GM19468 (cell line): ENCODE measurements around the gene C6orf15.
A peak's percentile ranks its signal among the peaks of the same experiment; 100 is the strongest.

ENCODE experiments used
- ATAC-seq: cut with Tn5 transposase; IDR thresholded peaks from one replicate; pipeline ENCODE4 v1.9.1; 2021; ENCODE audit warnings: mild to moderate bottlenecking, moderate library complexity, moderate number of reproducible peaks; ENCODE audit not compliant: unreplicated experiment; ENCODE audit errors: extremely low read depth

C6orf15 gene

DNA sequence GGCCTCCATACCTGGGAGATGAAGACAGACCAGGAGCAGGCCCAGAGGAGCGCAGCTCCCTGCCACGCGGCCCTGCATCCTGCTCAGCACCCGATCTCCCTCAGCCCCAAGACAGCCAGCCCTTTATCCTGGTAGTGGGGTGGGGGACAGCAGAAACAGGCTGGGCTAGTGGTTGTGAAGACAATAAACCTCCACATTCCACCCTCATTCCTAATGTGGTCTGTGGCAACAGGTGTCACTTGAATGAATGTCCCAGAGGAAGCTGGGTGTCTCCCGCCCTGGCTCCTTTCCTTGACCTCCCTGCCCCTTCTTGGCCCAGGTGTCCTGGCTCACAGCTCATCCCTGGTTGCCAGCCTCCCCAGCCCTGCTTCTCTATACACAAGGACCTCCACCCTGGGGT, at the start of gene C6orf15:
C6orf15 (minus strand) TSS at position 98 of the 400 bp plus-strand sequence; CDS start at position 78, 20 bp downstream.
- no peak for ATAC-seq

DNA sequence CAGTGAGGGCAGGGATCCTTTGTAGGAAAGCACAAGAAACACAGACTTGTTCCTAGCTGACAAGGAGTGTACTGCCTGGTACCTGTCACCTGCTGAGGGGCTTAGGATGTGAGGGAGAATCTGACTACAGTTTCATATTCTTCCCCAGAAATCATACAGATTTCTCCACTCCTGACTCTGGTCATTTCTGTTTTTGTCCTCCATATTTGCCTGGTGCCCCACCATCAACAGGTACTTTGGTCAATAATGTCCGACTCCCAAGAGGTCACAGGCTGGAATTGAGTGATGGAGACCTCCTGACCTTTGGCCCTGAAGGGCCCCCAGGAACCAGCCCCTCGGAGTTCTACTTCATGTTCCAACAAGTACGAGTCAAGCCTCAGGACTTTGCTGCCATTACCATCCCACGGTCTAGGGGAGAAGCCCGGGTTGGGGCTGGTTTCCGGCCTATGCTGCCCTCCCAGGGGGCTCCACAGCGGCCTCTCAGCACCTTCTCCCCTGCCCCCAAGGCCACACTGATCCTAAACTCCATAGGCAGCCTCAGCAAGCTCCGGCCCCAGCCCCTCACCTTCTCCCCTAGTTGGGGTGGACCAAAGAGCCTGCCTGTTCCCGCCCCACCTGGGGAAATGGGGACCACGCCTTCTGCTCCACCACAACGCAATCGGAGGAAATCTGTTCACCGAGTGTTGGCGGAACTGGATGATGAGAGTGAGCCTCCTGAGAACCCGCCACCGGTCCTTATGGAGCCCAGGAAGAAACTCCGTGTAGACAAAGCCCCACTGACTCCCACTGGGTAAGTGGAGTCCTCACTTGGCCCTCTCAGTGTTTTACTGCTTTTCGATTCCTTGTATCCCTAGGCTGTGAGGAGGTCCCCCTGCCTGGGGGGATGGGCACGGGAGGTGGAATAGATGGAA, 49.1 kb upstream of the C6orf15 start:
- ATAC-seq = no peak

DNA sequence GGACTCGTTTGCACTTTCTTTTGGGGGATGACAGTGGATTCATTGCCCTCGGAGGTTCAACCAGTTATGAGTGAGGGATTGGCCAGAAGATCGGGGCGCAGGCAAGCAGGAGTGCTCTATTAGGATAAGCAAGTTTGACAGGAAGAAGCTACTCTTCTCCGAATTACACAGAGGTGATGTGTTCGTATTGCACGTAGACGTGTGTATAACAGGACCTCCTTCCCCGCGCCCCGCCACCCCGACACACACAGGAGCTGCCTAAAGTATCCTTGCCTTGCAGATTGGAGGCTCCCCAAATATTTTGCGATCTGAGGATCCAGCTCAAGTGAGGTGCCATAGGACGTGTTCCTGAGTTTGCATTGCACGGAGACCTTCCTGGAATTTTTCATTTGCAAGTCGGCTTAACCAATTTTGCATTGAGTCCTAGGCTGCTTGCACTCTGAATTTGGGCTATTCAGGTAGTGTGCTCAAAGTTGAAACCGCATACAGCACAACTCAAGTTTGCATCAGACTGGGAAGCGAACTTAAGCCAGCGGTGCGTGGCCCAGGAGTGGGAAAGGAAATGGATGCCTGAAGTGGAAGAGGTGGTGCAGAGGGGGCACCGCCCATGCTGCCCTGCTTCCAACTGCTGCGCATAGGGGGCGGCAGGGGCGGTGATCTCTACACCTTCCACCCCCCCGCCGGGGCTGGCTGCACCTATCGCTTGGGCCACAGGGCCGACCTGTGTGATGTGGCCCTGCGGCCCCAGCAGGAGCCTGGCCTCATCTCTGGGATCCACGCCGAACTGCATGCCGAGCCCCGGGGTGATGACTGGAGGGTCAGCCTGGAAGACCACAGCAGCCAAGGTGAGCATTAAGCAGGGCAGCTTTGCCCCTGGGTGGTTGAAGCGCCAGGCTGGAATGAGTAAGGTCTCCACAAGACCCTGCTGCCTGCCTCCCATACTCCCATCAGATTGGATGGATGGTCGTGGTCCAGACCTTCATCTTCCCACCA, 46.8 kb upstream of the C6orf15 start:
- ATAC-seq = no peak

DNA sequence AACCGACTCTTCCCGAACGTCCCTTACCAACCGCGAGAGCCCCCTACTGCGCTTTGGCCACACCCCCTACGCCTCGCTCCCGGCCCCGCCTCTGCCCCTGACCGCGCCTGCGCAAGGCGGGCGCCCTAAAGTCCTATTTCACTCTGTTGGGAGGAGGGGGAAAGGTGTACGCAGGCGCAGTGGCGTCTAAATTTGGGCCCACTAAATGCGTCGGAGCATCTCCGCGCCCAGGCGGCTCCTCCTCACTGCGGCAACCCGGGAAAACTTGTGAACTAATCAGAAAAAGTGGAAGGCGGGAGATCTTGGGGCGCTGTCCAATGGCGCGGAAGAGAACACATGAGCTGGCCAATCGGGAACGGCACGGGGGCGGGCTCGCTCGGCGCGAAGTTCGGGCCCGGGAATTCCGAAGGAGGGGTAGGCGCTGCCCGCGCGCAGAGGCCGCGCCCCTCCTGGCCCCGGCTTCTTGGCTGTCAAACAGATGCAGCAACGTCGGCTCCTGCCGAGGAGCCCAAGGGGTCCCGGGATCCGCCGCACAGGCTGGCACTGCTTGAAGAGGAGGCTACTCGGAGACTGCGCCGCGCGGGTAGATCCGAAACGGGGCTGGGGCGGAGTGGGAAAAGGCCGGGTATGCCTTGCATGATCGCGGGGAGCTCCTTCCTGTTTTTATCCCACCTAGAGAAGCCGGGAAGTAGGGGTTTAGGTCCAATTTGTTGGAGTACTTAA, 45.9 kb upstream of the C6orf15 start, which contains the start of gene TCF19:
TCF19 (plus strand) TSS at position 450 of the 723 bp plus-strand sequence. CDS start 881 bp downstream, outside the sequence.
- ATAC-seq = peak; percentile 89

DNA sequence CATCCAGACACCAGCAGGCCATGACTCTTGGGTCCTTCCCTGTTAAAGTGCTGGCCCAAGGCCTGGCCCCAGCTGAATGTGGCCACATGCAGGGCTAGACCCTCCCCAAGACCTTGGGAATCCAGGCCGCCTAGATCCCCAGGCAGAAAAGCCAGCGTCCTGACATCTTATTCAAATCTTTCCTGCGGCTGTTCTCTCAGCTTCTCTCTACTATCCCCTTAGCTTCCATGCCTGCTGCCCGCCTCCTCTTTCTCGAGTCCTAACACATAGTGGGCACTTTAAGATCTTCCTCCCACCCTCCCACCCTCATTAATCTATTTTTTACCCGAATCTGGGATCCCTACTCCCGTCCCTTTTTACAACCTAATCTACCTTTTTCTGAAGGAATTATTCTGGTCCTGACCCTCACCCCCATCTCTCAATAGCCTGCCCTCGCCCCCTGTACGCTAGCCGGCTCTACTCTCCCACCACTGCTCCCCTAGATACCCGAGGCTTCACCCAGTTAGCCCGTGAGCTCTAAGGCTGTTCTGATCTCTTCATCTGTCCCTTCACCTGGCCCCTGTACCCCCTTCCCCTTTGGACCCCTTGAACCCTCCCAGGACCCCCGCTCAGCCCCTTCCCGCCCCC, 45.3 kb upstream of the C6orf15 start, which contains the start of gene CCHCR1:
CCHCR1 (minus strand) TSS at position 290 of the 627 bp plus-strand sequence; CDS start at position 88, 202 bp downstream.
- no peak for ATAC-seq

DNA sequence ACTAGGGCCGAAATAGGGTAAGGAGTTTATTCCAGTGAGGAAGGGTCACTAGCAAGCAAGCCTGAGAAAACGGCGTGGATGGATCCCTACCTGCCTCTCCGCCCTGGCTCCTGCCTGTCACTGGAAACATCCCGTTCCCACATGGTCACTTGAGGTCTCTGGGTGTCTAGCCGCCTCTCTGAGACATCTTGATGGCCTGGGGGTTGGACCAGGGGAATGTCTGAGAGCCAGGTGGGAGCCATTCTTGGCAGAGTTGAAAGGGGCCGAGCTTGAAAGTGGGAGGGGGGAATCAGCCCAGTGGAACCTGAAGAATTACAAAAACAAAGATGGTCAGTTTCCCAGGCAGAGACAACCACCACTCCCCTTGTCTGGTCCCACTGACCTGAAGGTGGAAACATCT, 44.3 kb upstream of the C6orf15 start:
- ATAC-seq = no peak

DNA sequence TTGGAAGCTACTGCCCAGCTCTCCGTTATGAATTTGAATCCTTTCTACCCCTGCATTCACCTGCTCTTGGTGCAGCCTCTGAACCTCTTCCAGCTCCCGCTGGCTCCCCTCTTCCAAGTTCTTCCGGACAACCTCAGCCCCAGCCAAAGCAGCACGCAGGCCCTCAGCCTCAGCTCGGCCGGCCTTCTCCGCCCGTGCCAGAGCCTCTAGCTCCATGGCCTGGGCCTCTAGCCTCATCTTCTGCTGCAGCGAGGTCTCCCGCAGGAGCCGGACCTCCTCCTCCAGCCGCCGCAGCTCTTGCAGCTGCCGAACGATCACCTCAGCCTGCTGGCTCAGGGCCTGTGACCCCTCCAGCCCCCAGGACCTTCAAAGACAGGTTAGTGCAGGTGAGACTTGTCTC, 42.1 kb upstream of the C6orf15 start:
- no peak for ATAC-seq

DNA sequence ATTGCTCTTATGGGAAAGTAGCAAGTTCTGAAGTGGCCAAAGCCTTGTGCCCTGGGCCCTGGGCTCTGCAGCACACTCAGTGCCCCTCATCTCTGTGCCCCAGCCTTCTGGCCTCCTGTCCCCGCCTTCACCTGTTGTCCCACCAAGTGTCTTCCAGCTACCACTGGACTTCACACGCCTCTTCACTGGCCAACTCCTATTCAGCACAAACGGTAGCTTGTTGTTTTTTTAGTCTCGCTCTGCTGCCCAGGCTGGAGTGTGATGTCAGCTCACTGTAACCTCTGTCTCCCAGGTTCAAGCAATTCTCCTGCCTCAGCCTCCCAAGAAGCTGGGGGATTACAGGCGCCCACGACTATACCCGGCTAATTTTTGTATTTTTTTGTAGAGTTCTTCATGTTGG, 40.4 kb upstream of the C6orf15 start:
- no peak for ATAC-seq

DNA sequence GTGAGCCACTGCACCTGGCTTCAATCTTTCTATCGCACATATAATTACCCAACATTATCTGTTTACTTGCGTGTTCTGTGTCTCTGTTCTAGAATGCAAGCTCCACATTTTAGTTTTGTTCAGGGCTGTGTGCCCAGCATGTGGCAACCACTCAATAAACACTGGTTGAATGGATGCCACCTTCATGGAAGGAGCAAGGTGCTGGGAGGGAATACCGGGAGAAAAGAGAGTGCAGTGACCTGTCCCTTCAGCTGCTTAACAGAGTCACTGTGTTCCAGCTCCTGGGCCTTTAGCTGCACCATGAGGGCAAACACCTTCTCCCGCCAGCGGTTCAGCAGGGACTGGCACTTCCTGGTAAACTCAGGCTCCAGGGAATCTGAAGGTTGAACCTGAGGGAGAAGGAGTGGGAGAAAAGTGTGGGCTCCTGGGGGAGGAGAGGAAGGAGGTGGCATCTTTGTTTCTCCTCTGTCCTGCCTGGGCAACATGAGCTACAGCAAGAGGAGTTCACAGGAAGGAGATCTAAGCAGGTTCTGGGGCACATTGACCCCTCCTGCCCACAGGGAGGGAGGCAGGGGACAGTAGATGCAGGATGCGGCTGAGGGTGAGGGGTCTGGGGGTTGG, 37.6 kb upstream of the C6orf15 start:
- ATAC-seq = no peak

DNA sequence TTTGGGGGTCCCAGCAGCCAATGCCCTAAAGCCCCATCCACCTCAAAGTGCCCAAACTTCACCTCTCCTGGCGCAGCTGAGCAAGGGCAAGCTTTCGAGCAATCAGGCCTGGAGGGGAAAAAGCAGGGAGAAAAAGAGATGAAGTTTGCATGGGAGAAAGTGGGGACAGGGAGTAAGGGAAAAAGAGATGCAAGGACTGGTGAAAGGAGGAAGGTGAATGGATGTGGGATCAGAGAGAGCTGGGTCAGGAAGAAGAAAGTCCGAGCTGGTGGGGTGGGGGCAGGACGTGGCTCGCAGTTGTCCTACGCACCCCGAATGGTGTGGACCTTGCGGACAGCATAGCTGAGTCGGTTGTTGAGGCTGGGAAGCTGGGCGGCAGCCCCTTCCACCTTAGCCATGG, 33.0 kb upstream of the C6orf15 start:
- no peak for ATAC-seq

DNA sequence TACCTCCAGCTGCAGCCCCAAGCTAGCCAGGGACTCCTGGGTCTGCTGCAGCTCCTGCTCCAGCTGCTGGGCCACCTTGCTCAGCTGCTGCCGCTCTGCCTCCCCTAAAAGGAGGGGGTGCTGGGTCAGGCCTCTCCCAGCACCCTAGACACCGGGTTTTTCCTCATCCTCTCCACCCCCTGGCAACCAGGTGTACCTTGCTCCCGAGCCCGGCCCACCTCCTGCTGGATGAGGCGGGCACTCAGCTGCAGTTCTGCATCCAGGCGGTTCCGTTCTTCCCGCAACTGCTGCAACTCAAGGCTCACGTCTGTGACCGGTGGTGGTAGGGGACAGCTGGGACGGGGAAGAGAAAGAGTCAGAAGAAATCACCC, 32.6 kb upstream of the C6orf15 start:
- no peak for ATAC-seq

DNA sequence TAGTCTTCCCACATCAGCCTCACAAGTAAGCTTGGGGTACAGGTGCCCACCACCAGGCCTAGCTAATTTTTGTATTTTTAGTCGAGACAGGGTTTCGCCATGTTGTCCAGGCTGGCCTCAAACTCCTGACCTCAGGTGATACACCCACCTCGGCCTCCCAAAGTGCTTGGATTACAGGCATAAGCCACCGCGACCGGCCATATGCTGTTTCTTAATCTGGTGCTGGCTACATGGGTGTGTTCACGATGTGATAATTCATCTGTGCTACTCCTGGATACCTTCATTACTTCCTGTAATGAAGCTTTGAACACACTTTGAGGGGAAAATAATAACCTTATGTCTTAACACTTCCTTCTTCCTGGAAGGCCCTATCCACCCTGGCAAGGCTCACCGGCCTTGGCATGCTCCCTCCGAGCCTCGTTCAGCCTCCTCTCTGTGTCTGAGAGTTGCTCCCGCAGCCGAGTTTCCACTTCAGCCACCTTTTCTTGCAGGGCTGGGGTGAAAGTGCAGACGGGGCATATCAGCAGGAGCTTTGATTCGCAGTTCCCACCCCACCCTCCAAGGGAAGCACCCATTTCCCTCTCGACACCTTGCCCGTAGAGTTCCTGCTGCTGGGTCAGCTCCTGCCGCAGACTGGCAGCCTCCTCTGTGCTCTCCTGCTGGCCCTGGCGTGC, 32.1 kb upstream of the C6orf15 start:
- no peak for ATAC-seq

DNA sequence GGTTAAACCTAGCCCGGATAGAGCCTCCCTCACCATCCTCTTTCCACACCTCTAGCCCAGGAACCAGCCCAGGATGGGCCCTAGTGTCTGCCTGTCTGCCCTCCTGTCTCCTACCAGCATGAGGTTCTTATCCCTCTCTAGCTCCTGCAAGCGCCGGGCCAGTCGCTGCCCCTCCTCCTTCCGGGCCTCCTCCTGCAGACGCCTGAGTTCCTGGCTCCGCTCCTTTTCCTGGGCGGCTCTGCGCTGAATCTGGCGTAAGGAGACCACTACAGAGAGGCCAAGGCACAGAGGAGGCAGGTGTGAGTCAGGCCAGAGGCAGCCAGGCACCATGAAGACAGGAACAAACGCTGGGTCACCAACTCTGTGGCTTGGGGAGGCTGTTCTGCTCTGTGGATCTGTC, 30.8 kb upstream of the C6orf15 start:
- no peak for ATAC-seq

DNA sequence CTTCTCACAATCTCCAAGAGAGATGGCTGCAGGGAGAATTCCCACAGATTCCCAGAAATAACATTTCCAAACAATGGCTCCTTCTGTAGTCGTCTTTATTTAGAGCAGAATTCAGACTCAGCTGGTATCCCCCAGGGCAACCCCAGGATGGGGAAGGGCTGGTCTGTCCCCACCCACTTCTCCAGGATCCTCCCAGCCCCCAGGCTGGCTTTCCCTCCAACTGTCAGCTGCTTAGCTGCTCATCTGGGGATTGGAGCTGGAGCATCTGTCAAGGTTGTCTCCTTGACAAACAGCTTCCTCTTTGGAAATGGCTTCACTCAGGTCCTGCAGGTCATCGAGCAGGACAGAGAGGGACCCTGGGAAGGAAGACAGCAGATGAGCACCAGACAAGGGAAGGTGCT, 30.0 kb upstream of the C6orf15 start:
- ATAC-seq = no peak

DNA sequence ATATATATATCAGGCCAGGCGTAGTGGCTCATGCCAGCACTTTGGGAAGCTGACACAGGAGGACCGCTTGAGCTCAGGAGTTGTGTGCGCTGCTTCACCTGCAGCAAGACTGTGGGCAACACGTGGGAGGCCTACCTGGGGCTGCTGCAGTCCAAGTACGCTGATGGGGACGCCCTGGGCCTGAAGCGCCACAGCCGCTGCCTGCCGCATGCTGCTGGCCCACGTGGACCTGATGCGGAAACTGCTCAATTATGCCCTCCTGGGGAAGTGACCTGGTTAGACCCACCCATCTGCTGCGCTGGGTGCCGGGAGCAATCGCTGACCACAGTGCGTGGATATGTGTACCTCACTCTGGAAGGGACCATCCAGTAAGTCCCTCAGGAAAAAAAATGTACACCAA, 28.3 kb upstream of the C6orf15 start:
- no peak for ATAC-seq

DNA sequence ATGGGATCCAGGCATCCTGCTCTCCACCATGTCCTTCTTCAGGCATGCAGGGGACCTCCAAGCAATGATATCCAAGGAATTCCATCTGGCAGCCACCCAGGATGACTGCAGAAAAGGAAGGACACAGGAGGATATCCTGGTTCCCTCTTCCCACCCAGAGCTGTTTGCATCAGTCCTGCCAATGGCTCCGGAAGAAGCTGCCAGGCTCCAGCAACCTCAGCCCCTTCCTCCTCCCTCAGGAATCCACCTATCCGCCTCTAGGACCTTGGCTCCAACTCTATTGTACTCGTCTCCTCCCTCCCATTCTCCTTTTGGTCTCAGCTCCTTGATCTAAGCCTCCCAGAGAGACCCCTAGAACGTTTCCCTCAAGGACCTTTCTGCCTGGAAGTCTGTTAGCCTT, 27.2 kb upstream of the C6orf15 start:
- no peak for ATAC-seq

DNA sequence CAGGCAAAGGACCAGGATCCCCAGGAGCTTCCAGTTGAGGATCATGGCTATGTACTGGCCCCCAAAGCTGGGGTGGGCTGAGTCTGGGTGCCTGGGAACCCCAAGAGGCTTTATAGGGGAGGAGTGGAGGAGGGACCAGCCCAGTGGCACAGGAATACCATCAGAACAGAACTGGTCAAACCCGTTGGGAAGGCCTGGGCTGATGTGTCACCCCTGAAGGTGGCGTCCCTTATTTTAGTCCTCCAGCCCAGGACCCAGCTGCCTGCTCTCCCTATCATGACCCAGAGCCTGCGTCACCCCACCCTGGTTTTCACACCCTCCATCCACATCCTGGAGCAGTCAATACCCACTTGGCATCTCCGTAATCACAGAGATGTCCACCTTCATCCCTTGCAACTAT, 26.6 kb upstream of the C6orf15 start, which contains the start of gene PSORS1C2:
PSORS1C2 (minus strand) TSS at position 85 of the 400 bp plus-strand sequence; CDS start at position 45, 40 bp downstream.
- ATAC-seq = no peak

DNA sequence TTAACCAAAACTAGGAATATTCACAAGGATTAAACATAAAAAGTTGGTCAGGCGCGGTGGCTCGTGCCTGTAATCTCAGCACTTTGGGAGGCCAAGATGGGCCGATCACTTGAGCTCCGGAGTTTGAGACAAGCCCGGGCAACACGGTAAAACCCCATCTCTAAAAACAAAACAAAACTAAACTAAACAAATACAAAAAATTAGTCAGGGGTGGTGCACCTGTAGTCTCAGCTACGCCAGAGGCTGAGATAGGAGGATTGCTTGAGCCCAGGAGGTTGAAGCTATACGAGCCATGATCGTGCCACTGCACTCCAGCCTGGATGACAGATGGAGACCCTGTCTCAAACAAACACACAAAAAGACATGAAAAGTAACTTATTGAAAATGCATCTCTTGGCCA, 23.3 kb upstream of the C6orf15 start:
- ATAC-seq = no peak
